Measurements from ENCODE around the gene MLLT6.

Gene MLLT6

DNA sequence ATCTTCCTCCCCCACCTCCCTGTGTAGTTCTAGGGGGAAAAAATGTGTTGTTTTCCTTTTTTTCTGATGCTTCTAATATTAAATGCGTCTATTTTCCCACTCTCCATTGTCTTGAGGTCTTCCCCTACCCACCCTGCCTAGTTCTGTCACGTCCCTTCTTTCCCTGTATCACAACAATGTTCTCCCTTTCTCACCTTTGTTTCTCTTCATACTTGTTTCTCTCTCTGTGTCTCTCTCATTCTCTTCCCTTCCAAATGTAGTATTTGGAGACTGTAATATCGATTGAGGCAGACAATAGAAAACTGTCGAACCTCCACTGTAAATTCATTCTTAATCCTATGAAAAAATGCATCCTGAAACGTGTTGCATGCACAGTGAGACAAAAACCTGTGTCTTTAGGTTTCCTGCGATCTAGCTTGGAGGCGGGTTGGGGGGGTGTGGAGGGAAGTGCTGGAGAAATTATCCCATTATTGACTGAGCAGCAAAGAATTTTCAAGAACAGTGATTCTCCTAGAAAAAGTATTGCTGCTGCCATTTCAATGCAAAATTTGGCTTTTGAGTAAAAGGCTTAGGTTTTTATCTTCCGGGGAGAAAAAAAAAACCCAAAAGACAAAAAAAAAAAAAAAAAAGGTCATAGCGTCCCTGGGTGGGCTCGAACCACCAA, 46.2 kb downstream of the MLLT6 start:
- no peak for DNase-seq (ENCODE audit: low spot score)
- TF ChIP-seq, protein P1, sequence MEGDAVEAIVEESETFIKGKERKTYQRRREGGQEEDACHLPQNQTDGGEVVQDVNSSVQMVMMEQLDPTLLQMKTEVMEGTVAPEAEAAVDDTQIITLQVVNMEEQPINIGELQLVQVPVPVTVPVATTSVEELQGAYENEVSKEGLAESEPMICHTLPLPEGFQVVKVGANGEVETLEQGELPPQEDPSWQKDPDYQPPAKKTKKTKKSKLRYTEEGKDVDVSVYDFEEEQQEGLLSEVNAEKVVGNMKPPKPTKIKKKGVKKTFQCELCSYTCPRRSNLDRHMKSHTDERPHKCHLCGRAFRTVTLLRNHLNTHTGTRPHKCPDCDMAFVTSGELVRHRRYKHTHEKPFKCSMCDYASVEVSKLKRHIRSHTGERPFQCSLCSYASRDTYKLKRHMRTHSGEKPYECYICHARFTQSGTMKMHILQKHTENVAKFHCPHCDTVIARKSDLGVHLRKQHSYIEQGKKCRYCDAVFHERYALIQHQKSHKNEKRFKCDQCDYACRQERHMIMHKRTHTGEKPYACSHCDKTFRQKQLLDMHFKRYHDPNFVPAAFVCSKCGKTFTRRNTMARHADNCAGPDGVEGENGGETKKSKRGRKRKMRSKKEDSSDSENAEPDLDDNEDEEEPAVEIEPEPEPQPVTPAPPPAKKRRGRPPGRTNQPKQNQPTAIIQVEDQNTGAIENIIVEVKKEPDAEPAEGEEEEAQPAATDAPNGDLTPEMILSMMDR (IDR thresholded peaks at IDR 0.05; ENCODE audit: extremely low read depth, insufficient read depth, missing control alignments), result no peak
- in situ Hi-C loops (cut with MboI; ENCODE audit: low pct_unique_long_range_greater_than_20kb, low sequenced_read_pairs, unreplicated experiment), result no loop called here

DNA sequence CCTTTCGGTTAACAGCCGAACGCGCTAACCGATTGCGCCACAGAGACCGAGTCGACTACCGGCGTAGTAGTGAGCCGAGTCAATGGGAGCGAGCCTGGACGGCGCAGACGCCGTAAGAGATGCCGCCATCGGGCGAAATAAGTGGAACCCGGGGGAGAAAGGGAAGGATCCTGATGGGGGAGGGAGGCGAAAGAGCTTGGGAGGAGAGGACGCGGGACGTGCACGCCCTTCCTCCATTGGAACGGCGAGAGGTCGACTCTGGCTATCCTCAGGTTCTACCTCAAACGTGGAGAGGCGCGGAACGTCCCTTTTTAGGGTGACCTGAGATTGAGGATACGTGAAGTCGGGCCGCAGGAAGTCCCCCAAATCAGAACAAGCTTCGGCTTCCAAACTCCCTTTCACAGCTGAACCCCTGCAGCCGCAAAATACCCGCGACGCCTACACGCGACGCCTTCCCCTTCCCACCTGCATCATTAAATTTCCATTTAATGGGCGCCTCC, 46.8 kb downstream of the MLLT6 start:
- no peak for DNase-seq (ENCODE audit: low spot score)
- TF ChIP-seq, protein P1 (IDR thresholded peaks at IDR 0.05; ENCODE audit: extremely low read depth, insufficient read depth, missing control alignments), result no peak
- in situ Hi-C loops (cut with MboI; ENCODE audit: low pct_unique_long_range_greater_than_20kb, low sequenced_read_pairs, unreplicated experiment), result no loop called here

DNA sequence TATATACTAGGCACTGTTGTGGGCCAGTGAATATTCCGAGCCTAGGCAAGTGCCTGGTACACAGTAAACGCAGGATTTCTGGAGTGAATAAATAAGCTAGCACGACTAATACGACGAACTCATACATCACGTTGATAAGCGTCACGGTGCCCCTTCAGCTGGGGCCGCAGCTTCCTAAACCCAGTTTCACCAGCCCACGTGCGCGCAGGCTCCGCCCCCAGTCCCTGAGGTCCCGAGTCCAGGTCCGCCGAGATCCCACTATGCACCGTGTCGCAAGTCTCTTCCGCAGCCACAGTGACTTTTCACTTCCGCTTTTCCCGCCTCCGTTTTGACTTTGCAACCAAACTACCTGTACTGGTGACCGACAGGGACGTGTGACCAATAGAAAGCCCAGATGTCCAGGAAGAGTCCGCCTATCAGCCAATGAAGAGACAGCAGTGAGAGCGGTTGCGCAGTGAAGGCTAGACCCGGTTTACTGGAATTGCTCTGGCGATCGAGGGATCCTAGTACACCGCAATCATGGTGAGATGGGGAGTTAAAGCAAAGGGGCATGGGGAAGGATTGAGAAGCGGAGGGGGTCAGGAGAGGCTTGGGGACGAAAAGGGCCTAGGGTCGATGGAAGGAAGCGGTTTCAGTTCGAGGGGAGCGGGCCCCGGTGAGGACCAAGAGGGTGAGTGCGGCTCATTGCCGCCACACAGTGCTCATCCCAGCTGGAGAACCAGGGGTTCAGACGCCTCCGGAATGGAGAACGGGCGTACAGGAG, 47.4 kb downstream of the MLLT6 start, which contains the start of gene PSMB3:
TSS of gene PSMB3 (plus strand) at position 434 of the 763 bp plus-strand sequence. CDS start at position 520, 86 bp downstream.
- TF ChIP-seq, protein P1 (IDR thresholded peaks at IDR 0.05; ENCODE audit: extremely low read depth, insufficient read depth, missing control alignments), result no peak
- in situ Hi-C loops (cut with MboI; ENCODE audit: low pct_unique_long_range_greater_than_20kb, low sequenced_read_pairs, unreplicated experiment), result no loop called here
- peak; percentile 95 for DNase-seq (ENCODE audit: low spot score)

DNA sequence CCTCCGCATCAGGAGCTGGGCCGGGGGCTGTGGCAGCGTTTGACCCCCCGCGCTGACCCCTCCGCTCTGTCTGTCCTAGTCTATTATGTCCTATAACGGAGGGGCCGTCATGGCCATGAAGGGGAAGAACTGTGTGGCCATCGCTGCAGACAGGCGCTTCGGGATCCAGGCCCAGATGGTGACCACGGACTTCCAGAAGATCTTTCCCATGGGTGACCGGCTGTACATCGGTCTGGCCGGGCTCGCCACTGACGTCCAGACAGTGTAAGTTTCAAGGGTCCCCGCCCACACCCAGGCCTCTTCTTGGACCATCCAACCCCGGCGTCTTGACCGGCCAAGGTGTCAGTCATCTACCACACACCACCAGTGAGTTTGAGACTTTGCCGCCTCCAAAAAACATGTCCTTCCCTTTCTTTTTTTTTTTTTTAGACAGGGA, 48.0 kb downstream of the MLLT6 start:
- in situ Hi-C loops (cut with MboI; ENCODE audit: low pct_unique_long_range_greater_than_20kb, low sequenced_read_pairs, unreplicated experiment), result no loop called here
- TF ChIP-seq, protein P1 (IDR thresholded peaks at IDR 0.05; ENCODE audit: extremely low read depth, insufficient read depth, missing control alignments), result no peak
- no peak for DNase-seq (ENCODE audit: low spot score)

DNA sequence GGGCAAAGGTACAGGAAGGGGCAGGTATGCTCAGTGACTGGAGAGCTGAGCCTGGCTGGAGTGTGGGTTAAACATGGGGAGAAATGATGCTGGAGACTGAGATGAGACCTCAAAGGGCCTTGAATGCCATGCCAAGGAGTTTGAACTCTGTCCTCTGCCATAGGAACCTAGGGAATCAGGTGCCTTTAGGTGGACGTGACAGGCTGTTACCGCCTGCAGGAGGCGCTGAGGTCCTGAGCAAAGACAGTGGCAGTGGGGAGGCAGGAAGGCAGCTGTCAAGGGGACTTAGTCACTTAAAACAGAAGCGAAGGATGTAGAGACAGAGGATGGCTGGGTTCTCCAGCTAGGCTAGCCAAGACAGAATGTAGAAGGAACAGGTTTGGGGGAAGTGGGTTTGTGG, 56.5 kb downstream of the MLLT6 start:
- no peak for DNase-seq (ENCODE audit: low spot score)
- TF ChIP-seq, protein P1 (IDR thresholded peaks at IDR 0.05; ENCODE audit: extremely low read depth, insufficient read depth, missing control alignments), result peak; percentile 44
- in situ Hi-C loops (cut with MboI; ENCODE audit: low pct_unique_long_range_greater_than_20kb, low sequenced_read_pairs, unreplicated experiment), result no loop called here

DNA sequence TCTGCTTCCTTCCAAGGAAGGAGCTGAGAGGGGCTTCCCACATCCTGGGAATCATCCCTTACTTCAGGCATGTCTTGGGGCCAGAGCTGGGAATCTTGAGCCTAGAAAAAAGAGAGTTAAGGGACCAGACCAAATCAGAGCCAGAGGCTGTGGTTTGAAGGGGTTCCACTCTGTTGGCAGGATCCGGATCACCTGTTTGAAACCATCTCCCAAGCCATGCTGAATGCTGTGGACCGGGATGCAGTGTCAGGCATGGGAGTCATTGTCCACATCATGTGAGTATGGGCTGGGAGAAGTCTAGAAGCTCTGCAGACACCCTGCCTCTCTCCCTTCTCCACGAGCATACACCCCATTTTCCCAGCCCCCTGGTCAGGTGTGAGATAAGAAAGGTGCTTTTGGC, 57.2 kb downstream of the MLLT6 start:
- in situ Hi-C loops (cut with MboI; ENCODE audit: low pct_unique_long_range_greater_than_20kb, low sequenced_read_pairs, unreplicated experiment), result no loop called here
- DNase-seq (ENCODE audit: low spot score), result no peak
- TF ChIP-seq, protein P1 (IDR thresholded peaks at IDR 0.05; ENCODE audit: extremely low read depth, insufficient read depth, missing control alignments), result no peak

Measured in GM13977 (cell line).